NB4 (cell line): Measurements from ENCODE around the gene ADAMTS2.

Source experiments
- CTCF ChIP-seq: IDR thresholded peaks from one replicate; pipeline ENCODE4 v1.5.1; 2012; ENCODE audit warnings: low read depth, low read length
- MYC ChIP-seq: IDR thresholded peaks from 2 replicates; pipeline ENCODE4 v1.6.1; 2011; ENCODE audit warnings: low read depth, low read length
- POLR2A ChIP-seq: IDR thresholded peaks from 2 replicates; pipeline ENCODE4 v1.6.1; 2011; ENCODE audit warnings: mild to moderate bottlenecking; ENCODE audit not compliant: insufficient read length; ENCODE audit errors: extremely low read depth
- TF ChIP-seq, protein P1 (sequence below): IDR thresholded peaks from 2 replicates; pipeline ENCODE4 v1.6.1; 2011; ENCODE audit warnings: low read depth, low read length

- no peak for TF ChIP-seq CTCF
- TF ChIP-seq POLR2A, result no peak
- TF ChIP-seq, protein P1, sequence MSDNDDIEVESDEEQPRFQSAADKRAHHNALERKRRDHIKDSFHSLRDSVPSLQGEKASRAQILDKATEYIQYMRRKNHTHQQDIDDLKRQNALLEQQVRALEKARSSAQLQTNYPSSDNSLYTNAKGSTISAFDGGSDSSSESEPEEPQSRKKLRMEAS, result no peak
- no peak for TF ChIP-seq MYC
These were observed 63.6 kb downstream of the ADAMTS2 start for GRCh38 chr5:179281694-179282093.
